Esophagus muscularis mucosa (tissue), 4 donors: ENCODE data around the gene PHIP. TPM values are rescaled to one million over a fixed set of nuclear protein-coding genes. Genes with fewer than 3 reads are reported as not detected.
"Not testable (repeated sequence)": the region's sequence is repeated elsewhere in the genome, so short reads cannot be mapped to it uniquely, and the experiment has no call there.

ENCODE experiments used
- DNase-seq: peaks from one replicate; pipeline ENCODE4 v3.0.0-alpha.2; 2017; ENCODE audit errors: extremely low spot score
- H3K27ac ChIP-seq, 4 donors: fragments of 200-600 bp; sonication (generic); replicated peaks in 1 of 4; 1 replicate in 3 of 4; 2 replicates in 1 of 4; pipeline ENCODE4 v1.5.1; 2016 to 2019; ENCODE audit warnings: mild to moderate bottlenecking in 1 of 4
- H3K27me3 ChIP-seq, 4 donors: fragments of 200-600 bp; sonication (generic); one replicate each; pipeline versions ENCODE4 v1.5.1 to v1.6.0; 2016 to 2019
- H3K36me3 ChIP-seq, 4 donors: fragments of 200-600 bp; sonication (generic); one replicate each; pipeline ENCODE4 v1.5.1; 2016 to 2019
- H3K4me1 ChIP-seq, 4 donors: fragments of 200-600 bp; sonication (generic); one replicate each; pipeline ENCODE4 v1.5.1; 2016 to 2019
- H3K4me3 ChIP-seq, 4 donors: fragments of 200-600 bp; sonication (generic); 1 replicate in 2 of 4; 2 replicates in 2 of 4; pipeline ENCODE4 v1.5.1; 2016 to 2019; ENCODE audit warnings: mild to moderate bottlenecking in 4 of 4, moderate library complexity in 1 of 4
- H3K9me3 ChIP-seq, 4 donors: fragments of 200-600 bp; sonication (generic); 1 replicate in 3 of 4; 2 replicates in 1 of 4; pipeline ENCODE4 v1.5.1; 2016 to 2019
- CTCF ChIP-seq, 3 experiments: fragments of 200-600 bp in 2 of 3; fragments of 450-650 bp in 1 of 3; sonication (generic) in 2 of 3; IDR thresholded peaks; one replicate each; pipeline ENCODE4 v1.5.1; 2017 to 2019; ENCODE audit warnings: antibody characterized with exemption in 3 of 3, mild to moderate bottlenecking in 2 of 3, moderate library complexity in 1 of 3
- EP300 ChIP-seq: sonication (generic); formaldehyde crosslinking; IDR thresholded peaks from one replicate; pipeline ENCODE4 v1.6.1; 2017; ENCODE audit warnings: antibody characterized with exemption
- POLR2A ChIP-seq: fragments of 450-650 bp; IDR thresholded peaks from one replicate; pipeline ENCODE4 v1.6.1; 2017; ENCODE audit warnings: antibody characterized with exemption, moderate library complexity, mild to moderate bottlenecking, low read depth
- POLR2AphosphoS5 ChIP-seq, 2 donors: sonication (generic); formaldehyde crosslinking; IDR thresholded peaks; one replicate each; pipeline ENCODE4 v1.6.1; 2017; ENCODE audit warnings: antibody characterized with exemption in 2 of 2
- WGBS: methylation state at CpG from one replicate; pipeline ENCODE4 v1.1.5; 2018; 5-methylcytosine and 5-hydroxymethylcytosine counted together
- intact Hi-C: fragments of 100-400 bp; cut with DNase I; formaldehyde crosslinking; loops from one replicate; pipeline ENCODE4 v1.15.1; 2023
- total RNA-seq, 4 donors: library from RNA; depleted of rRNA; stranded (reverse); fragments of >200 nt; gene quantifications; one replicate each; pipeline versions ENCODE4 v1.1.0 to v1.2.1, GENCODE V29; 2016

Gene PHIP
- total RNA-seq, 4 donors from 2014 or later: 20.1 to 32.4 (median 25.5) TPM

- H3K4me1 ChIP-seq: no peaks in the 10 kb centered on the region
- H3K27ac ChIP-seq: no peak overlapping the region
- intact Hi-C loops: no loop called here
- peaks cover 0 to 12% (median 7%) of the 10 kb centered on the region in 4 donors for H3K9me3 ChIP-seq
- no peak for TF ChIP-seq POLR2AphosphoS5 (IDR thresholded peaks at IDR 0.05)
- no peak for TF ChIP-seq POLR2A
- no peak for TF ChIP-seq CTCF (IDR thresholded peaks at IDR 0.05)
- TF ChIP-seq EP300: no peak
- DNase-seq: no peak
- H3K27me3 ChIP-seq: no peaks in the 10 kb centered on the region
- WGBS: 95% methylated on average over 2 of the region's 2 CpGs
- peaks cover 9 to 21% (median 16%) of the 10 kb centered on the region in 4 donors for H3K36me3 ChIP-seq
- H3K4me3 ChIP-seq: no peak overlapping the region
These were observed 141.5 kb downstream of the PHIP start for GRCh38 chr6:78936515-78936914.

GRCh38 chr6:78935553-78935952 lies 142.5 kb downstream of the PHIP start:
- DNase-seq: no peak
- intact Hi-C loops: no loop called here
- TF ChIP-seq CTCF (IDR thresholded peaks at IDR 0.05) (no peak), EP300 (no peak), POLR2AphosphoS5 (IDR thresholded peaks at IDR 0.05) (no peak)
- Histone ChIP-seq H3K36me3 (peaks cover 1 to 11% (median 8%) of the 10 kb centered on the region in 4 donors), H3K4me3 (no peak overlapping the region), H3K9me3 (peaks cover 0 to 12% (median 7%) of the 10 kb centered on the region in 4 donors), H3K4me1 (no peaks in the 10 kb centered on the region), H3K27me3 (no peaks in the 10 kb centered on the region), H3K27ac (no peak overlapping the region)
- WGBS: 100% methylated on average over 2 of the region's 2 CpGs

GRCh38 chr6:78925317-78925716 lies 152.7 kb downstream of the PHIP start:
- Histone ChIP-seq H3K36me3 (no peaks in the 10 kb centered on the region), H3K27ac (no peak overlapping the region), H3K4me3 (no peak overlapping the region), H3K4me1 (no peaks in the 10 kb centered on the region), H3K9me3 (peaks cover 0 to 29% (median 10%) of the 10 kb centered on the region in 4 donors), H3K27me3 (no peaks in the 10 kb centered on the region)
- TF ChIP-seq POLR2AphosphoS5 (IDR thresholded peaks at IDR 0.05) (no peak), CTCF (IDR thresholded peaks at IDR 0.05) (no peak), POLR2A (no peak), EP300 (no peak)
- 87% methylated on average over 3 of the region's 3 CpGs for WGBS
- intact Hi-C loops: no loop called here
- DNase-seq: no peak

GRCh38 chr6:78921168-78921567 lies 156.9 kb downstream of the PHIP start:
- H3K27me3 ChIP-seq, H3K4me3 ChIP-seq, DNase-seq, intact Hi-C loops, H3K36me3 ChIP-seq, H3K4me1 ChIP-seq, H3K27ac ChIP-seq: not testable (repeated sequence)
- WGBS: 95% methylated on average over 9 of the region's 10 CpGs
- H3K9me3 ChIP-seq: peaks cover 0 to 15% (median 8%) of the 10 kb centered on the region in 4 donors

- Histone ChIP-seq H3K27me3 (no peaks in the 10 kb centered on the region), H3K4me1 (no peaks in the 10 kb centered on the region), H3K36me3 (no peaks in the 10 kb centered on the region), H3K9me3 (peaks cover 0 to 5% (median 4%) of the 10 kb centered on the region in 4 donors), H3K27ac (no peak overlapping the region), H3K4me3 (no peak overlapping the region)
- TF ChIP-seq POLR2AphosphoS5 (IDR thresholded peaks at IDR 0.05) (no peak), EP300 (no peak), CTCF (IDR thresholded peaks at IDR 0.05) (no peak), POLR2A (no peak)
- no peak for DNase-seq
- 100% methylated on average over 1 of the region's 1 CpG for WGBS
- intact Hi-C loops: no loop called here
These were observed 160.3 kb downstream of the PHIP start for GRCh38 chr6:78917788-78918187.
